ENCODE measurements around the gene ZNF512B. TPM values are rescaled to one million over a fixed set of nuclear protein-coding genes. Genes with fewer than 3 reads are reported as not detected.
"Not testable (repeated sequence)": the region's sequence is repeated elsewhere in the genome, so short reads cannot be mapped to it uniquely, and the experiment has no call there.

Gene ZNF512B
- polyA plus RNA-seq, 6 donors from 2014 or later, result 0.16 to 0.69 (median 0.60) TPM; not detected in 1

DNA sequence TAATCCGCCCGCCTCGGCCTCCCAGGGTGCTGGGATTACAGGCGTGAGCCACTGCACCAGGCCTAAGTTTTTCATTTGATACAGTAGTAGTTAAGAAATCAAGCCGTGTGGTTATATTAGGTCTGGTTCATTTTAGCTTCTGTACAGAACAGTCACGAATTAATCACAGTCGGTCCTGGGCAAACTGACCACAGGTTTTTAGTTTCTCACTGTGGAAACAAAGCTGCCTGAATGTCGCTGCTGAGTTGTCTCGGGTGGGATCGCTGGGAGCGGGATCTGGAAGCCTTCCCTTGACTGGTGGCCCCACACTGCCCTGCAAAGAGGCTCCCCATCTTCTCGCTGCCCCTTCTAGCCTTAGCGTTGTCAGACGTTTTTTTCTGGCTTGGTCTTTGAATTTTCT, 32.1 kb downstream of the ZNF512B start:
- Mint-ChIP-seq H3K27me3 (no peaks in the 10 kb centered on the region), H3K4me1 (peaks cover 13 to 19% (median 17%) of the 10 kb centered on the region in 3 donors), H3K9me3 (peaks cover 0 to 4% (median 0%) of the 10 kb centered on the region in 7 donors), H3K27ac (peak overlapping the region in 4 of 6 donors; percentile 22 to 69 (median 32)), H3K36me3 (peaks cover 0 to 10% of the 10 kb centered on the region in 2 donors), H3K4me3 (no peak overlapping the region)
- ATAC-seq (ENCODE audit: low read depth in 2 of 2) (no peak), DNase-seq (no peak)

- no peak overlapping the region for H3K27ac Mint-ChIP-seq
- DNase-seq (no peak), ATAC-seq (ENCODE audit: low read depth in 2 of 2) (no peak)
- peaks cover 10 to 15% of the 10 kb centered on the region in 2 donors for H3K36me3 Mint-ChIP-seq
- H3K4me3 Mint-ChIP-seq, result no peak overlapping the region
- H3K27me3 Mint-ChIP-seq, result no peaks in the 10 kb centered on the region
- H3K4me1 Mint-ChIP-seq, result peaks cover 6 to 7% (median 7%) of the 10 kb centered on the region in 3 donors
- no peaks in the 10 kb centered on the region for H3K9me3 Mint-ChIP-seq
Observed at GRCh38 chr20:63935447-63935846, 34.3 kb downstream of the ZNF512B start.

DNA sequence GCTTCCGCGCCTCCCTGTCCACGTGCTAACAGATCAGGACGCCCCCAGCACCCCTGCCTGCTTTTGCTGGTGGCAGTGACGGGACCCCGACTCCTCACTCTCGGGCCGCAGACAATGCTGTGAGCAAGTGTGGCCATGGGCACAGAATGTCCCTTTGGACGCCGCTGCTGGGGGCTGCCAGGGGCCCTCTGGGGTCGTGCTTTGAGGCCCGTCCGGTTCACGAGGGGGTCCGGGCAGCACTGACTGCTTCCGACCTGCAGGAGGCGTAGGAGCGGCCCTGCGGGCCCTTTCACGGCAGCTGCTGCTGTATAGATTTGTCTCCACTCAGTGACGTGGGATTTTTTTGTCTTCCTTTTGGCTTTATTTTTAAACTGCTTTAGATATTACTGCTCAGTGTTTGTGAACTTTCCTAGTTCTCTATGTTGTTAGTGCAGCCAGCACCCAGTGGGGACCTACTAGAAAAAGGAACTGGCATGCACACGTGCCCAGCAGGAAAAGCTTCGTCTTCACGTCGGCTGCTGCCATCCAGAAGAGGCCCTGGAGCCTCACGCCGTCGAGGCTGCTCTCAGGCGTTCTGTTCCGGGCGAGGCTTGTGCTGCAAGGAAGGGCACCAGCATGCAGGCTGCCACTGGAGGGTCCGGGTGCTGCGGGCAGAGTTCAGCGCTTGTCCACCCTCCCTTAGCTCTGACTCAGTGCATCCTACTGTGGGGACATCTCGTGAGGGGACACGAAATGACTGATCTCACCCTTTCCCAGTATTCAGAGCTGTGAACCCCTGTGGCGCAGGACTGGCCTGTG, 35.3 kb downstream of the ZNF512B start:
- ATAC-seq (ENCODE audit: low read depth in 2 of 2) (no peak), DNase-seq (no peak)
- peaks cover 6 to 7% (median 7%) of the 10 kb centered on the region in 3 donors for H3K4me1 Mint-ChIP-seq
- H3K9me3 Mint-ChIP-seq, result no peaks in the 10 kb centered on the region
- H3K4me3 Mint-ChIP-seq, result peak overlapping the region in 1 of 8 donors; percentile 15
- H3K27me3 Mint-ChIP-seq, result no peaks in the 10 kb centered on the region
- peaks cover 10 to 15% of the 10 kb centered on the region in 2 donors for H3K36me3 Mint-ChIP-seq
- H3K27ac Mint-ChIP-seq, result peak overlapping the region in 2 of 6 donors; percentile 39 to 43

GRCh38 chr20:63933646-63934045, 36.1 kb downstream of the ZNF512B start:
- peaks cover 6 to 7% (median 7%) of the 10 kb centered on the region in 3 donors for H3K4me1 Mint-ChIP-seq
- no peak overlapping the region for H3K27ac Mint-ChIP-seq
- no peaks in the 10 kb centered on the region for H3K9me3 Mint-ChIP-seq
- no peak for DNase-seq
- no peak for ATAC-seq (ENCODE audit: low read depth in 2 of 2)
- no peak overlapping the region for H3K4me3 Mint-ChIP-seq
- no peaks in the 10 kb centered on the region for H3K27me3 Mint-ChIP-seq
- peaks cover 10 to 20% of the 10 kb centered on the region in 2 donors for H3K36me3 Mint-ChIP-seq

DNA sequence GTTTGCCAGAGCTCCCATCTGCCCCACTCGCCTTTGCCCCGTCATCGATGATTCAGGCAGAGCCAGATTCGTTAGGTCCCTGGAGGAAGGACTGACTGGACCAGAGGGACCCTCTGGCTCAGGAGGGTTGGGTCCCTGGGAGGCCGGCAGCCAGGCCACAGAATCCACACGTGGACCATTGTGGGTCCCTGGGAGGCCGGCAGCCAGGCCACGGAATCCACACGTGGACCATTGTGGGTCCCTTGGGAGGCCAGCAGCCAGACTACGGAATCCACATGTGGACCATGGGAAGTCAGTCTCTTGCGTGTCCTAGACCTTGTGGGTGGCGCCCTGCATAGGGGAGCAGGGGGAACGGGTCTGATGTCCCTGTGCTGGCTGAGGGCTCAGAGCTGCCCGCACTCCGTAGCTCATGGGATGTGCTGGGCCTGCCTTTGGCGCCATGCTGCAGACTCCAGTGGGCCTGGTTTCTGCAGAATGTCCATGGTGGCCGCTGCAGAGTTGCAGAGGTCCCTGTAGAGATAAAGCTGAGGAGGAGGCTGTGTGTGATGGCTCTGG, 37.0 kb downstream of the ZNF512B start:
- no peak for DNase-seq
- no peak overlapping the region for H3K4me3 Mint-ChIP-seq
- H3K4me1 Mint-ChIP-seq, result peaks cover 4 to 7% (median 7%) of the 10 kb centered on the region in 3 donors
- ATAC-seq (ENCODE audit: low read depth in 2 of 2), result no peak
- no peak overlapping the region for H3K27ac Mint-ChIP-seq
- peaks cover 10 to 22% of the 10 kb centered on the region in 2 donors for H3K36me3 Mint-ChIP-seq
- no peaks in the 10 kb centered on the region for H3K9me3 Mint-ChIP-seq
- no peaks in the 10 kb centered on the region for H3K27me3 Mint-ChIP-seq

GRCh38 chr20:63931735-63932134, 38.0 kb downstream of the ZNF512B start:
- Mint-ChIP-seq H3K27me3 (no peaks in the 10 kb centered on the region), H3K4me1 (peaks cover 4 to 7% (median 7%) of the 10 kb centered on the region in 3 donors), H3K4me3 (no peak overlapping the region), H3K9me3 (no peaks in the 10 kb centered on the region), H3K36me3 (peaks cover 10 to 22% of the 10 kb centered on the region in 2 donors), H3K27ac (no peak overlapping the region)
- ATAC-seq (ENCODE audit: low read depth in 2 of 2) (no peak), DNase-seq (no peak)

DNA sequence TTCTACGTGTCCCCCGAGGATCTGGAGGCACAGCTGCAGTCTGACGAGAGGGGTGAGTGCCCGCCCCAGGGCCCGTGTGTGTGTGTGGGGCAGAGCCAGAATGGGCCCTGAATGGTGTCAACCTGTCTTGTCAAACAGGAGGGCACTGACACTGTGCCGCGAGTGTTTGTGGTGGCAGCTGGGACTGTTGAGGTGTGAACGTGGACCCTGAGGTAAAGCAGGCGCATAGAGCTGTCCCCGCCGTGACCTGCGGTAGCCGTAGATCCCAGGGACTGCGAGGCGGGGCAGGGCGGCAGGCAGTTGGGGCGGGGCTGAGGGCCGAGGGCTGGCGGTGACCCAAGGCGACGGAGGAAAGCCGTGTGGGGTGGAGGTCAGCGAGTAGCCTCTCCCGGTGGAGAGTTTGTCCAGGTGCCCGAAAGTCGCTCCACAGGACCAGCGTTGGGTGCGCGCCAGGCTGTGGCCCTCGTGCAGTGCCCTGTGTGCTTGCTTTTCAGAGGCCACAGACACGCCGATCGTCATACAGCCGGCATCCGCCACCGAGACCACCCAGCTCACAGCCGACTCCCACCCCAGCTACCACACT, 38.7 kb downstream of the ZNF512B start:
- no peaks in the 10 kb centered on the region for H3K27me3 Mint-ChIP-seq
- no peak for DNase-seq
- ATAC-seq (ENCODE audit: low read depth in 2 of 2), result no peak
- peak overlapping the region in 1 of 8 donors; percentile 56 for H3K4me3 Mint-ChIP-seq
- peaks cover 4 to 10% (median 7%) of the 10 kb centered on the region in 3 donors for H3K4me1 Mint-ChIP-seq
- no peaks in the 10 kb centered on the region for H3K9me3 Mint-ChIP-seq
- H3K36me3 Mint-ChIP-seq, result peaks cover 7 to 22% of the 10 kb centered on the region in 2 donors
- no peak overlapping the region for H3K27ac Mint-ChIP-seq

GRCh38 chr20:63929473-63929883, 40.3 kb downstream of the ZNF512B start:
- not testable (repeated sequence) for ATAC-seq (ENCODE audit: low read depth in 2 of 2); H3K27ac Mint-ChIP-seq

DNA sequence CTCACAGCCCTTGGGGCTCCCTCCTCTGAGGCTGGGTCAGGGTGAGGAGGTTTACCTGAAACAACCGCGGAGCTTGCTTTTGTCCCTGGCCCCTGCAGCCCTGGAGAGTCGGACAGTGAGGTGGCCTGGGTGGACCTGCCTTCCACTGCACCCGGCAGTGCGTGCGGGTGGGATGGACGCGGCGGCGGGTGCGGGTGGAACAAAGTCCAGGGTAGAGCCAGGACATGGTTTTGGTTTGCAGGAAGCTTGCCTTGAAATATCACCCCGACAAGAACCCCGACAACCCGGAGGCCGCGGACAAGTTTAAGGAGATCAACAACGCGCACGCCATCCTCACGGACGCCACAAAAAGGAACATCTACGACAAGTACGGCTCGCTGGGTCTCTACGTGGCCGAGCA, 40.7 kb downstream of the ZNF512B start:
- DNase-seq (no peak), ATAC-seq (ENCODE audit: low read depth in 2 of 2) (no peak)
- H3K9me3 Mint-ChIP-seq, result no peaks in the 10 kb centered on the region
- H3K27ac Mint-ChIP-seq, result no peak overlapping the region
- H3K4me3 Mint-ChIP-seq, result no peak overlapping the region
- peaks cover 4 to 14% (median 14%) of the 10 kb centered on the region in 3 donors for H3K4me1 Mint-ChIP-seq
- no peaks in the 10 kb centered on the region for H3K27me3 Mint-ChIP-seq
- H3K36me3 Mint-ChIP-seq, result peaks cover 0 to 22% of the 10 kb centered on the region in 2 donors

More at GRCh38 chr20:63929473-63929883, 40.3 kb downstream of the ZNF512B start:
- peaks cover 0 to 22% of the 10 kb centered on the region in 2 donors for H3K36me3 Mint-ChIP-seq
- peak overlapping the region in 1 of 8 donors; percentile 12 for H3K4me3 Mint-ChIP-seq
- H3K9me3 Mint-ChIP-seq, DNase-seq, H3K27me3 Mint-ChIP-seq: not testable (repeated sequence)
- H3K4me1 Mint-ChIP-seq, result peaks cover 4 to 14% (median 14%) of the 10 kb centered on the region in 3 donors

GRCh38 chr20:63926298-63926697, 43.4 kb downstream of the ZNF512B start:
- DNase-seq (no peak), ATAC-seq (ENCODE audit: low read depth in 2 of 2) (no peak)
- Mint-ChIP-seq H3K27ac (no peak overlapping the region), H3K9me3 (no peaks in the 10 kb centered on the region), H3K27me3 (no peaks in the 10 kb centered on the region), H3K4me3 (no peak overlapping the region), H3K36me3 (peaks cover 0 to 15% of the 10 kb centered on the region in 2 donors), H3K4me1 (peaks cover 8 to 14% (median 14%) of the 10 kb centered on the region in 3 donors)

DNA sequence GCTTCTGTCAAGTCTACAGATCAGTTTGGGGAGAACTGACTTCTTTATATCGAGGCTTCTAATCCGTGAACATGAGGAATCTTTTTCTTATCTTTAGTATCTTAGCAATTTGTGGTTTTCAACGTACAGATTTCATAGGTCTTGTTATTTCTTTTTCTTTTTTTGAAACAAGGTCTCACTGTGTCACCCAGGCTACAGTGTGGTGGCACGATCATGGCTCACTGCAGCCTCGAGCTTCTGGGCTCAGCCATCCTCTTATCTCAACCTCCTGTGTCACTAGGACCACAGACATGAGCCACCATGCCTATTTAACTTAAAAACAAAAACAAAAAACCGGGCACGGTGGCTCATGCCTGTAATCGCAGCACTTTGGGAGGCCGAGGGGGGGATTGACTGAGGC, 45.5 kb downstream of the ZNF512B start:
- ATAC-seq (ENCODE audit: low read depth in 2 of 2) (no peak), DNase-seq (no peak)
- Mint-ChIP-seq H3K27ac (peak overlapping the region in 1 of 6 donors; percentile 26), H3K4me3 (no peak overlapping the region), H3K36me3 (peaks cover 0 to 6% of the 10 kb centered on the region in 2 donors), H3K4me1 (peaks cover 8 to 14% (median 8%) of the 10 kb centered on the region in 3 donors), H3K27me3 (no peaks in the 10 kb centered on the region), H3K9me3 (no peaks in the 10 kb centered on the region)

- Mint-ChIP-seq H3K27me3 (no peaks in the 10 kb centered on the region), H3K36me3 (peaks cover 0 to 2% of the 10 kb centered on the region in 2 donors), H3K4me3 (no peak overlapping the region), H3K9me3 (no peaks in the 10 kb centered on the region), H3K27ac (peak overlapping the region in 2 of 6 donors; percentile 3 to 26), H3K4me1 (peaks cover 8 to 19% (median 13%) of the 10 kb centered on the region in 3 donors)
- DNase-seq (no peak), ATAC-seq (ENCODE audit: low read depth in 2 of 2) (no peak)
Observed at GRCh38 chr20:63923651-63924050, 46.1 kb downstream of the ZNF512B start.

- Mint-ChIP-seq H3K36me3 (peaks cover 0 to 8% of the 10 kb centered on the region in 2 donors), H3K27ac (peak overlapping the region in 1 of 6 donors; percentile 84), H3K4me1 (peaks cover 10 to 36% (median 32%) of the 10 kb centered on the region in 3 donors), H3K27me3 (no peaks in the 10 kb centered on the region), H3K9me3 (peaks cover 0 to 14% (median 7%) of the 10 kb centered on the region in 7 donors), H3K4me3 (no peak overlapping the region)
- DNase-seq (no peak), ATAC-seq (ENCODE audit: low read depth in 2 of 2) (no peak)
Observed at GRCh38 chr20:63920226-63920625, 49.5 kb downstream of the ZNF512B start.

Measured in naive B cell (primary cell).